ENCODE results near the gene UNCX.

UNCX gene

GRCh38 chr7:1232103-1232466 is 587 bp upstream of the UNCX start:
- DNase-seq (ENCODE audit: low spot score), result no peak

- no peak for DNase-seq (ENCODE audit: low spot score)
Measured at GRCh38 chr7:1233333-1234048, 819 bp downstream of the UNCX start.

GRCh38 chr7:1234049-1234880 is 1.6 kb downstream of the UNCX start:
- no peak for DNase-seq (ENCODE audit: low spot score)

- DNase-seq (ENCODE audit: low spot score), result no peak
Measured at GRCh38 chr7:1234881-1235500, 2.3 kb downstream of the UNCX start.

- DNase-seq (ENCODE audit: low spot score), result no peak
Measured at GRCh38 chr7:1235501-1236131, 2.9 kb downstream of the UNCX start.

- no peak for DNase-seq (ENCODE audit: low spot score)
Measured at GRCh38 chr7:1236132-1236661, 3.5 kb downstream of the UNCX start.

- DNase-seq (ENCODE audit: low spot score), result no peak
Measured at GRCh38 chr7:1236831-1237701, 4.4 kb downstream of the UNCX start.

- DNase-seq (ENCODE audit: low spot score), result no peak
Measured at GRCh38 chr7:1237704-1238255, 5.1 kb downstream of the UNCX start.

GRCh38 chr7:1238450-1238882 is 5.8 kb downstream of the UNCX start:
- DNase-seq (ENCODE audit: low spot score), result no peak

GRCh38 chr7:1238931-1239802 is 6.5 kb downstream of the UNCX start:
- DNase-seq (ENCODE audit: low spot score), result no peak

- no peak for DNase-seq (ENCODE audit: low spot score)
Measured at GRCh38 chr7:1239803-1240516, 7.3 kb downstream of the UNCX start.

GRCh38 chr7:1240517-1241257 is 8.0 kb downstream of the UNCX start:
- DNase-seq (ENCODE audit: low spot score), result no peak

GRCh38 chr7:1241258-1241602 is 8.6 kb downstream of the UNCX start:
- no peak for DNase-seq (ENCODE audit: low spot score)

GRCh38 chr7:1241603-1242255 is 9.1 kb downstream of the UNCX start:
- DNase-seq (ENCODE audit: low spot score), result no peak

- no peak for DNase-seq (ENCODE audit: low spot score)
Measured at GRCh38 chr7:1242256-1242605, 9.6 kb downstream of the UNCX start.

- DNase-seq (ENCODE audit: low spot score), result no peak
Measured at GRCh38 chr7:1242606-1243289, 10.1 kb downstream of the UNCX start.

- DNase-seq (ENCODE audit: low spot score), result no peak
Measured at GRCh38 chr7:1243290-1243963, 10.8 kb downstream of the UNCX start.
